ENCODE results near the gene ANGPTL2. TPM values are rescaled to one million over a fixed set of nuclear protein-coding genes. Genes with fewer than 3 reads are reported as not detected.

The ANGPTL2 gene
- total RNA-seq, 5 donors from 2014 or later (not counting 1 experiment from before 2014, with no cell fraction given): 0.10 to 0.82 (median 0.13) TPM; not detected in 2

- ATAC-seq (replicated peaks in 1 of 4): no peak
- Histone ChIP-seq H3K4me1 (ENCODE audit: control insufficient read depth in 1 of 2, extremely low read depth in 1 of 2, insufficient read depth in 2 of 2, low read length in 2 of 2) (no peaks in the 10 kb centered on the region), H3K27ac (ENCODE audit: low read length) (no peak overlapping the region), H3K9me3 (no peaks in the 10 kb centered on the region), H3K27me3 (replicated peaks in 1 of 2; ENCODE audit: control insufficient read depth in 2 of 2, extremely low read depth in 1 of 2, insufficient read depth in 2 of 2, low read length in 1 of 2) (no peaks in the 10 kb centered on the region), H3K4me3 (ENCODE audit: control insufficient read depth in 1 of 2, extremely low read depth in 1 of 2, low read length in 1 of 2) (no peak overlapping the region), H3K36me3 (ENCODE audit: control insufficient read depth in 2 of 2, extremely low read depth in 1 of 2, insufficient read depth in 1 of 2, low read length in 1 of 2) (no peaks in the 10 kb centered on the region)
- Mint-ChIP-seq H3K4me3 (no peak overlapping the region), H3K27ac (no peak overlapping the region), H3K9me3 (peaks cover 0 to 15% (median 4%) of the 10 kb centered on the region in 3 donors), H3K27me3 (no peaks in the 10 kb centered on the region), H3K4me1 (no peaks in the 10 kb centered on the region), H3K36me3 (peaks cover 30% of the 10 kb centered on the region)
- POLR2A ChIA-PET: no interaction called here
- 77% methylated on average over 3 of the region's 5 CpGs for WGBS (ENCODE audit: insufficient coverage)
- CTCF ChIA-PET: no interaction called here
- no peak for DNase-seq
Observed at GRCh38 chr9:127067603-127068220, 54.7 kb downstream of the ANGPTL2 start.

- Mint-ChIP-seq H3K4me3 (no peak overlapping the region), H3K36me3 (peaks cover 23% of the 10 kb centered on the region), H3K9me3 (peaks cover 0 to 8% (median 4%) of the 10 kb centered on the region in 3 donors), H3K4me1 (no peaks in the 10 kb centered on the region), H3K27me3 (no peaks in the 10 kb centered on the region), H3K27ac (no peak overlapping the region)
- no peaks in the 10 kb centered on the region for H3K36me3 ChIP-seq (ENCODE audit: control insufficient read depth in 2 of 2, extremely low read depth in 1 of 2, insufficient read depth in 1 of 2, low read length in 1 of 2)
- H3K9me3 ChIP-seq: no peaks in the 10 kb centered on the region
- CTCF ChIA-PET: no interaction called here
- H3K4me1 ChIP-seq (ENCODE audit: control insufficient read depth in 1 of 2, extremely low read depth in 1 of 2, insufficient read depth in 2 of 2, low read length in 2 of 2): no peaks in the 10 kb centered on the region
- no peak overlapping the region for H3K27ac ChIP-seq (ENCODE audit: low read length)
- ATAC-seq (replicated peaks in 1 of 4) (no peak), DNase-seq (no peak)
- POLR2A ChIA-PET: no interaction called here
- WGBS (ENCODE audit: insufficient coverage): no CpG with 5 or more reads among the region's 2 CpGs
- H3K4me3 ChIP-seq (ENCODE audit: control insufficient read depth in 1 of 2, extremely low read depth in 1 of 2, low read length in 1 of 2): no peak overlapping the region
- H3K27me3 ChIP-seq (replicated peaks in 1 of 2; ENCODE audit: control insufficient read depth in 2 of 2, extremely low read depth in 1 of 2, insufficient read depth in 2 of 2, low read length in 1 of 2): no peaks in the 10 kb centered on the region
Observed at GRCh38 chr9:127066851-127067136, 55.6 kb downstream of the ANGPTL2 start.

GRCh38 chr9:127066060-127066850, 56.2 kb downstream of the ANGPTL2 start:
- ATAC-seq (replicated peaks in 1 of 4) (no peak), DNase-seq (no peak)
- Histone ChIP-seq H3K36me3 (ENCODE audit: control insufficient read depth in 2 of 2, extremely low read depth in 1 of 2, insufficient read depth in 1 of 2, low read length in 1 of 2) (no peaks in the 10 kb centered on the region), H3K4me3 (ENCODE audit: control insufficient read depth in 1 of 2, extremely low read depth in 1 of 2, low read length in 1 of 2) (no peak overlapping the region), H3K27ac (ENCODE audit: low read length) (no peak overlapping the region), H3K4me1 (ENCODE audit: control insufficient read depth in 1 of 2, extremely low read depth in 1 of 2, insufficient read depth in 2 of 2, low read length in 2 of 2) (no peaks in the 10 kb centered on the region), H3K27me3 (replicated peaks in 1 of 2; ENCODE audit: control insufficient read depth in 2 of 2, extremely low read depth in 1 of 2, insufficient read depth in 2 of 2, low read length in 1 of 2) (no peaks in the 10 kb centered on the region), H3K9me3 (no peaks in the 10 kb centered on the region)
- Mint-ChIP-seq H3K27ac (no peak overlapping the region), H3K4me1 (no peaks in the 10 kb centered on the region), H3K27me3 (no peaks in the 10 kb centered on the region), H3K9me3 (peaks cover 0 to 3% (median 2%) of the 10 kb centered on the region in 3 donors), H3K36me3 (peaks cover 20% of the 10 kb centered on the region), H3K4me3 (no peak overlapping the region)
- CTCF ChIA-PET: interaction anchor here in 1 of 2 donors (0.6 kb wide), 1 partner anchor 100 kb away, joined by 9 read pairs; no protein-coding TSS in a partner anchor
- WGBS (ENCODE audit: insufficient coverage): 100% methylated on average over 6 of the region's 9 CpGs
- POLR2A ChIA-PET: no interaction called here

GRCh38 chr9:127065592-127065991, 56.8 kb downstream of the ANGPTL2 start:
- ChIA-PET CTCF (interaction anchor here in 1 of 2 donors (0.6 kb wide), 1 partner anchor 100 kb away, joined by 9 read pairs; no protein-coding TSS in a partner anchor), POLR2A (no interaction called here)
- Histone ChIP-seq H3K9me3 (no peaks in the 10 kb centered on the region), H3K4me3 (ENCODE audit: control insufficient read depth in 1 of 2, extremely low read depth in 1 of 2, low read length in 1 of 2) (no peak overlapping the region), H3K27me3 (replicated peaks in 1 of 2; ENCODE audit: control insufficient read depth in 2 of 2, extremely low read depth in 1 of 2, insufficient read depth in 2 of 2, low read length in 1 of 2) (no peaks in the 10 kb centered on the region), H3K4me1 (ENCODE audit: control insufficient read depth in 1 of 2, extremely low read depth in 1 of 2, insufficient read depth in 2 of 2, low read length in 2 of 2) (no peaks in the 10 kb centered on the region), H3K27ac (ENCODE audit: low read length) (no peak overlapping the region), H3K36me3 (ENCODE audit: control insufficient read depth in 2 of 2, extremely low read depth in 1 of 2, insufficient read depth in 1 of 2, low read length in 1 of 2) (no peaks in the 10 kb centered on the region)
- Mint-ChIP-seq H3K9me3 (no peaks in the 10 kb centered on the region), H3K36me3 (peaks cover 21% of the 10 kb centered on the region), H3K4me1 (no peaks in the 10 kb centered on the region), H3K27ac (no peak overlapping the region), H3K4me3 (no peak overlapping the region), H3K27me3 (no peaks in the 10 kb centered on the region)
- ATAC-seq (replicated peaks in 1 of 4): no peak
- no peak for DNase-seq
- WGBS (ENCODE audit: insufficient coverage): no CpG with 5 or more reads among the region's 1 CpG

- no peaks in the 10 kb centered on the region for H3K36me3 ChIP-seq (ENCODE audit: control insufficient read depth in 2 of 2, extremely low read depth in 1 of 2, insufficient read depth in 1 of 2, low read length in 1 of 2)
- H3K27me3 ChIP-seq (replicated peaks in 1 of 2; ENCODE audit: control insufficient read depth in 2 of 2, extremely low read depth in 1 of 2, insufficient read depth in 2 of 2, low read length in 1 of 2): no peaks in the 10 kb centered on the region
- Mint-ChIP-seq H3K27ac (no peak overlapping the region), H3K4me1 (peaks cover 0 to 6% (median 3%) of the 10 kb centered on the region in 3 donors), H3K4me3 (no peak overlapping the region), H3K27me3 (no peaks in the 10 kb centered on the region), H3K9me3 (no peaks in the 10 kb centered on the region), H3K36me3 (peaks cover 27% of the 10 kb centered on the region)
- POLR2A ChIA-PET: no interaction called here
- ATAC-seq (replicated peaks in 1 of 4) (no peak), DNase-seq (no peak)
- CTCF ChIA-PET: interaction anchor here in 1 of 2 donors (0.8 kb wide), 1 partner anchor 12 kb away, joined by 3 read pairs; no protein-coding TSS in a partner anchor
- H3K27ac ChIP-seq (ENCODE audit: low read length): no peak overlapping the region
- 83% methylated on average over 2 of the region's 2 CpGs for WGBS (ENCODE audit: insufficient coverage)
- no peaks in the 10 kb centered on the region for H3K4me1 ChIP-seq (ENCODE audit: control insufficient read depth in 1 of 2, extremely low read depth in 1 of 2, insufficient read depth in 2 of 2, low read length in 2 of 2)
- no peak overlapping the region for H3K4me3 ChIP-seq (ENCODE audit: control insufficient read depth in 1 of 2, extremely low read depth in 1 of 2, low read length in 1 of 2)
- no peaks in the 10 kb centered on the region for H3K9me3 ChIP-seq
Observed at GRCh38 chr9:127064335-127064734, 58.1 kb downstream of the ANGPTL2 start.

GRCh38 chr9:127061411-127061810, 61.0 kb downstream of the ANGPTL2 start:
- Histone ChIP-seq H3K36me3 (ENCODE audit: control insufficient read depth in 2 of 2, extremely low read depth in 1 of 2, insufficient read depth in 1 of 2, low read length in 1 of 2) (no peaks in the 10 kb centered on the region), H3K27ac (ENCODE audit: low read length) (no peak overlapping the region), H3K27me3 (replicated peaks in 1 of 2; ENCODE audit: control insufficient read depth in 2 of 2, extremely low read depth in 1 of 2, insufficient read depth in 2 of 2, low read length in 1 of 2) (no peaks in the 10 kb centered on the region), H3K9me3 (no peaks in the 10 kb centered on the region), H3K4me3 (ENCODE audit: control insufficient read depth in 1 of 2, extremely low read depth in 1 of 2, low read length in 1 of 2) (no peak overlapping the region), H3K4me1 (ENCODE audit: control insufficient read depth in 1 of 2, extremely low read depth in 1 of 2, insufficient read depth in 2 of 2, low read length in 2 of 2) (no peaks in the 10 kb centered on the region)
- DNase-seq (no peak), ATAC-seq (replicated peaks in 1 of 4) (no peak)
- CTCF ChIA-PET: no interaction called here
- no peak overlapping the region for H3K4me3 Mint-ChIP-seq
- no peaks in the 10 kb centered on the region for H3K9me3 Mint-ChIP-seq
- H3K36me3 Mint-ChIP-seq: peaks cover 28% of the 10 kb centered on the region
- no peaks in the 10 kb centered on the region for H3K27me3 Mint-ChIP-seq
- WGBS (ENCODE audit: insufficient coverage): 100% methylated on average over 1 of the region's 3 CpGs
- no peak overlapping the region for H3K27ac Mint-ChIP-seq
- H3K4me1 Mint-ChIP-seq: peaks cover 0 to 14% (median 6%) of the 10 kb centered on the region in 3 donors
- POLR2A ChIA-PET: no interaction called here

Measured in T-cell (primary cell).